Transverse colon (tissue), 4 donors: ENCODE data around the gene HIRIP3. TPM values are rescaled to one million over a fixed set of nuclear protein-coding genes. Genes with fewer than 3 reads are reported as not detected.

Source experiments
- DNase-seq: peaks from one replicate; pipeline ENCODE4 v3.0.0-alpha.2; 2019
- H3K27ac ChIP-seq, 4 donors: fragments of 200-600 bp; sonication (generic); 2 replicates each; pipeline ENCODE4 v1.5.1; 2016 to 2018; ENCODE audit warnings: inconsistent platforms in 4 of 4
- H3K27me3 ChIP-seq: fragments of 200-600 bp; sonication (generic); 2 replicates; pipeline ENCODE4 v1.5.1; 2017; ENCODE audit warnings: inconsistent platforms
- H3K36me3 ChIP-seq, 4 donors: fragments of 200-600 bp; sonication (generic); 2 replicates each; pipeline ENCODE4 v1.5.1; 2017 to 2019; ENCODE audit warnings: inconsistent platforms in 4 of 4
- H3K4me1 ChIP-seq, 4 donors: fragments of 200-600 bp; sonication (generic); 2 replicates each; pipeline ENCODE4 v1.5.1; 2017 to 2020; ENCODE audit warnings: inconsistent platforms in 4 of 4
- H3K4me3 ChIP-seq, 4 donors: fragments of 200-600 bp; sonication (generic); 1 replicate in 1 of 4; 2 replicates in 3 of 4; pipeline versions ENCODE4 v1.5.1 to v1.6.1; 2017 to 2019; ENCODE audit warnings: inconsistent platforms in 4 of 4
- H3K9me3 ChIP-seq, 2 donors: fragments of 200-600 bp; sonication (generic); 2 replicates each; pipeline ENCODE4 v1.5.1; 2017 to 2019; ENCODE audit warnings: inconsistent platforms in 2 of 2
- CTCF ChIP-seq, 5 experiments: fragments of 200-600 bp in 3 of 5; fragments of 450-650 bp in 2 of 5; sonication (generic) in 3 of 5; IDR thresholded peaks; 1 replicate in 2 of 5; 2 replicates in 3 of 5; pipeline ENCODE4 v1.5.1; 2016 to 2017; ENCODE audit warnings: antibody characterized with exemption in 5 of 5, inconsistent platforms in 3 of 5, mild to moderate bottlenecking in 2 of 5, moderate library complexity in 1 of 5
- EP300 ChIP-seq: sonication (generic); formaldehyde crosslinking; IDR thresholded peaks from one replicate; pipeline ENCODE4 v1.6.1; 2017; ENCODE audit warnings: antibody characterized with exemption, low read depth
- POLR2A ChIP-seq: fragments of 450-650 bp; IDR thresholded peaks from one replicate; pipeline ENCODE4 v1.6.1; 2016; ENCODE audit warnings: antibody characterized with exemption, mild to moderate bottlenecking, moderate library complexity
- POLR2AphosphoS5 ChIP-seq, 3 donors: sonication (generic); formaldehyde crosslinking; IDR thresholded peaks; one replicate each; pipeline ENCODE4 v1.6.1; 2016; ENCODE audit warnings: antibody characterized with exemption in 3 of 3
- WGBS, 2 donors: methylation state at CpG; one replicate each; pipeline ENCODE4 v1.1.5; 2018; ENCODE audit warnings: low coverage in 1 of 2; 5-methylcytosine and 5-hydroxymethylcytosine counted together
- in situ Hi-C, 4 donors: fragments of 200-750 bp; cut with MboI; loops; one replicate each; pipeline versions ENCODE4 v1.15.0 to v1.15.1; 2017; ENCODE audit warnings: low sequenced_read_pairs in 3 of 4, low pct_ligation_motif_present in 1 of 4, low pct_unique_long_range_greater_than_20kb in 1 of 4
- intact Hi-C: fragments of 100-400 bp; cut with DNase I; formaldehyde crosslinking; loops from one replicate; pipeline ENCODE4 v1.15.1; 2023; ENCODE audit warnings: low total_unique reads
- total RNA-seq, 4 donors: library from RNA; depleted of rRNA; stranded (reverse); fragments of >200 nt; gene quantifications; one replicate each; pipeline ENCODE4 v1.1.0, GENCODE V29; 2016

The HIRIP3 gene
- total RNA-seq, 4 donors from 2014 or later, result 1.8 to 11.7 (median 8.8) TPM

- Histone ChIP-seq H3K36me3 (no peaks in the 10 kb centered on the region), H3K4me1 (peaks cover 0 to 9% (median 4%) of the 10 kb centered on the region in 4 donors), H3K4me3 (no peak overlapping the region), H3K27me3 (peaks cover 91% of the 10 kb centered on the region), H3K9me3 (no peaks in the 10 kb centered on the region), H3K27ac (no peak overlapping the region)
- 27 to 36% methylated on average over 9 to 12 of the region's 12 CpGs for WGBS, 2 donors
- peak; percentile 57 for DNase-seq
- intact Hi-C loops (no loop called here), in situ Hi-C loops (loop anchor here in 1 of 4 donors (25.0 kb wide), 1 partner anchor 145 kb away; the partner anchor contains the start of gene SEZ6L2)
- peak; percentile 57 to 71 (median 69) for TF ChIP-seq CTCF (IDR thresholded peaks at IDR 0.05)
- TF ChIP-seq POLR2A, result no peak
Measured at GRCh38 chr16:30032083-30032819, 36.8 kb upstream of the HIRIP3 start.

GRCh38 chr16:30031477-30031918 lies 36.1 kb upstream of the HIRIP3 start:
- TF ChIP-seq EP300, result no peak
- no peak for TF ChIP-seq POLR2AphosphoS5 (IDR thresholded peaks at IDR 0.05)
- no peak for TF ChIP-seq POLR2A
- no peak for TF ChIP-seq CTCF (IDR thresholded peaks at IDR 0.05)
- intact Hi-C loops, result no loop called here
- no peak overlapping the region for H3K27ac ChIP-seq
- H3K27me3 ChIP-seq, result peaks cover 97% of the 10 kb centered on the region
- H3K4me3 ChIP-seq, result no peak overlapping the region
- H3K4me1 ChIP-seq, result peaks cover 0 to 9% (median 4%) of the 10 kb centered on the region in 4 donors
- DNase-seq, result no peak
- H3K36me3 ChIP-seq, result no peaks in the 10 kb centered on the region
- in situ Hi-C loops, result loop anchor here in 1 of 4 donors (25.0 kb wide), 1 partner anchor 144 kb away; the partner anchor contains the start of gene SEZ6L2
- H3K9me3 ChIP-seq, result no peaks in the 10 kb centered on the region
- WGBS, 2 donors, result 25 to 37% methylated on average over 5 to 7 of the region's 11 CpGs

- in situ Hi-C loops (loop anchor here in 1 of 4 donors (25.0 kb wide), 1 partner anchor 144 kb away; the partner anchor contains the start of gene SEZ6L2), intact Hi-C loops (no loop called here)
- 0 to 8% methylated on average over 4 to 21 of the region's 27 CpGs for WGBS, 2 donors
- no peaks in the 10 kb centered on the region for H3K36me3 ChIP-seq
- H3K27me3 ChIP-seq, result peaks cover 97% of the 10 kb centered on the region
- no peak for DNase-seq
- no peak within 1 kb of the TSS for H3K27ac ChIP-seq
- H3K9me3 ChIP-seq, result no peaks in the 10 kb centered on the region
- H3K4me3 ChIP-seq, result peak within 1 kb of the TSS in 1 of 4 donors; percentile 10
- H3K4me1 ChIP-seq, result peaks cover 0 to 9% (median 4%) of the 10 kb centered on the region in 4 donors
- no peak for TF ChIP-seq EP300
- TF ChIP-seq POLR2A, result no peak
Measured at GRCh38 chr16:30030841-30031413, 35.5 kb upstream of the HIRIP3 start, which contains the start of gene TLCD3B. Gene TLCD3B, minus strand, starts transcription at chr16:30031271. Its CDS starts 744 bp downstream, at chr16:30030527.

- no peaks in the 10 kb centered on the region for H3K9me3 ChIP-seq
- H3K36me3 ChIP-seq, result no peaks in the 10 kb centered on the region
- no peak for DNase-seq
- TF ChIP-seq POLR2A, result no peak
- no peak overlapping the region for H3K4me3 ChIP-seq
- intact Hi-C loops, result no loop called here
- in situ Hi-C loops, result loop anchor here in 1 of 4 donors (25.0 kb wide), 1 partner anchor 143 kb away; the partner anchor contains the start of gene SEZ6L2
- WGBS, 2 donors, result 27% methylated on average over 23 of the region's 23 CpGs; no CpG with 5 or more reads in 1 of the 2 donors
- H3K27me3 ChIP-seq, result peaks cover 98% of the 10 kb centered on the region
- peaks cover 0 to 9% (median 4%) of the 10 kb centered on the region in 4 donors for H3K4me1 ChIP-seq
- no peak overlapping the region for H3K27ac ChIP-seq
Measured at GRCh38 chr16:30030011-30030685, 34.7 kb upstream of the HIRIP3 start.
